ENCODE measurements around the gene ZBTB5. TPM values are rescaled to one million over a fixed set of nuclear protein-coding genes. Genes with fewer than 3 reads are reported as not detected.

The ZBTB5 gene
- total RNA-seq, 1 experiment from 2014 or later: 9.1 TPM

- no peak overlapping the region for H4K91ac ChIP-seq (ENCODE audit: insufficient read length, low read depth, low read length)
- H3K79me1 ChIP-seq (ENCODE audit: insufficient read depth, low read depth, low read length, poor library complexity, severe bottlenecking): peaks cover 9% of the 10 kb centered on the region
- no peaks in the 10 kb centered on the region for H3K9me3 ChIP-seq (ENCODE audit: control insufficient read depth, low read depth, low read length)
- no peak overlapping the region for H3K9ac ChIP-seq (ENCODE audit: extremely low read depth, insufficient read length, low read length)
- TF ChIP-seq, protein P1, sequence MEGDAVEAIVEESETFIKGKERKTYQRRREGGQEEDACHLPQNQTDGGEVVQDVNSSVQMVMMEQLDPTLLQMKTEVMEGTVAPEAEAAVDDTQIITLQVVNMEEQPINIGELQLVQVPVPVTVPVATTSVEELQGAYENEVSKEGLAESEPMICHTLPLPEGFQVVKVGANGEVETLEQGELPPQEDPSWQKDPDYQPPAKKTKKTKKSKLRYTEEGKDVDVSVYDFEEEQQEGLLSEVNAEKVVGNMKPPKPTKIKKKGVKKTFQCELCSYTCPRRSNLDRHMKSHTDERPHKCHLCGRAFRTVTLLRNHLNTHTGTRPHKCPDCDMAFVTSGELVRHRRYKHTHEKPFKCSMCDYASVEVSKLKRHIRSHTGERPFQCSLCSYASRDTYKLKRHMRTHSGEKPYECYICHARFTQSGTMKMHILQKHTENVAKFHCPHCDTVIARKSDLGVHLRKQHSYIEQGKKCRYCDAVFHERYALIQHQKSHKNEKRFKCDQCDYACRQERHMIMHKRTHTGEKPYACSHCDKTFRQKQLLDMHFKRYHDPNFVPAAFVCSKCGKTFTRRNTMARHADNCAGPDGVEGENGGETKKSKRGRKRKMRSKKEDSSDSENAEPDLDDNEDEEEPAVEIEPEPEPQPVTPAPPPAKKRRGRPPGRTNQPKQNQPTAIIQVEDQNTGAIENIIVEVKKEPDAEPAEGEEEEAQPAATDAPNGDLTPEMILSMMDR (conservative IDR thresholded peaks at IDR 0.05): no peak
- DNase-seq: no peak
- 0 out of 2 replicates have a peak, but pooled peaks cover 2% of the 10 kb centered on the region for H3K27me3 Mint-ChIP-seq (ENCODE audit: low read depth)
- H3K27ac ChIP-seq (ENCODE audit: insufficient read length, low read depth, low read length): no peak overlapping the region
- H3K23me2 ChIP-seq (ENCODE audit: insufficient read length, low read depth, low read length, poor library complexity, severe bottlenecking): no peaks in the 10 kb centered on the region
- H3K4me1 Mint-ChIP-seq: peaks cover 30 to 38% of the 10 kb centered on the region in 2 experiments
- H4K5ac ChIP-seq (ENCODE audit: insufficient read length, low read depth, low read length): no peak overlapping the region
- peaks cover 18 to 32% (median 22%) of the 10 kb centered on the region in 3 experiments for H3K36me3 Mint-ChIP-seq (ENCODE audit: insufficient read depth in 1 of 3, low read depth in 3 of 3)
- no peak overlapping the region for H2BK120ac ChIP-seq (ENCODE audit: low read depth, low read length, poor library complexity, severe bottlenecking)
- no peak overlapping the region for H4K8ac ChIP-seq (replicated peaks; ENCODE audit: insufficient read length, low read depth, low read length)
- no peak overlapping the region for H3K4me3 Mint-ChIP-seq
- H2BK20ac ChIP-seq (ENCODE audit: low read depth, low read length, poor library complexity, severe bottlenecking): no peak overlapping the region
- H2BK12ac ChIP-seq (ENCODE audit: insufficient read length, low read depth, low read length): no peak overlapping the region
- no peak overlapping the region for H3T11ph ChIP-seq (ENCODE audit: low read length)
- no peaks in the 10 kb centered on the region for H3K27me3 ChIP-seq (ENCODE audit: insufficient read depth, low read length)
- WGBS (ENCODE audit: extremely low coverage, insufficient read length, low lambda C conversion rate): no CpG with 5 or more reads among the region's 1 CpG
- H3K4me1 ChIP-seq (ENCODE audit: insufficient read depth, low read length): no peaks in the 10 kb centered on the region
- H2AFZ ChIP-seq (ENCODE audit: low read length): no peak overlapping the region
- H2BK5ac ChIP-seq (ENCODE audit: insufficient read length, low read length): no peak overlapping the region
- no peak overlapping the region for H3K4me2 ChIP-seq (ENCODE audit: insufficient read depth, insufficient read length, low read length)
- no peak overlapping the region for H2BK15ac ChIP-seq (ENCODE audit: low read depth, low read length)
- peaks cover 3 to 9% of the 10 kb centered on the region in 2 experiments; a peak in 3 of 5 replicates for H3K9me3 Mint-ChIP-seq
- H2AK5ac ChIP-seq (ENCODE audit: insufficient read length, low read length): no peak overlapping the region
- no peak overlapping the region for H3K56ac ChIP-seq (ENCODE audit: insufficient read length, low read depth, low read length)
- no peak overlapping the region for H3K27ac Mint-ChIP-seq
- H4K20me1 ChIP-seq (ENCODE audit: control insufficient read depth, insufficient read depth, insufficient read length): no peaks in the 10 kb centered on the region
- H3K79me2 ChIP-seq (ENCODE audit: insufficient read depth, low read length): peaks cover 23% of the 10 kb centered on the region
- H3K14ac ChIP-seq (ENCODE audit: insufficient read depth, low read length): no peak overlapping the region
- H3K23ac ChIP-seq (ENCODE audit: insufficient read length, low read depth, low read length): no peak overlapping the region
- H3K4ac ChIP-seq (ENCODE audit: low read depth, low read length): no peak overlapping the region
- no peak overlapping the region for H3K18ac ChIP-seq (ENCODE audit: insufficient read length, low read depth, low read length)
Measured at GRCh38 chr9:37453827-37454226, 11.4 kb downstream of the ZBTB5 start.

Measured in H9 (cell line).